HG02588 (cell line): ENCODE data around the gene SKIC8.

Source experiments
- ATAC-seq: cut with Tn5 transposase; IDR thresholded peaks from one replicate; pipeline ENCODE4 v1.9.1; 2021; ENCODE audit warnings: mild to moderate bottlenecking, moderate library complexity; ENCODE audit not compliant: unreplicated experiment

Gene SKIC8

GRCh38 chr15:78322243-78322642 is 22.8 kb upstream of the SKIC8 start:
- no peak for ATAC-seq

GRCh38 chr15:78321786-78322185 is 22.4 kb upstream of the SKIC8 start:
- no peak for ATAC-seq

- no peak for ATAC-seq
These were observed 21.7 kb upstream of the SKIC8 start for GRCh38 chr15:78321041-78321570.

- no peak for ATAC-seq
These were observed 20.8 kb upstream of the SKIC8 start for GRCh38 chr15:78320183-78320582.

GRCh38 chr15:78319588-78319987 is 20.2 kb upstream of the SKIC8 start:
- no peak for ATAC-seq

- ATAC-seq, result no peak
These were observed 17.9 kb upstream of the SKIC8 start for GRCh38 chr15:78317145-78317836.

GRCh38 chr15:78316283-78317083 is 17.1 kb upstream of the SKIC8 start:
- no peak for ATAC-seq

- ATAC-seq, result no peak
These were observed 16.4 kb upstream of the SKIC8 start for GRCh38 chr15:78315686-78316282.

- ATAC-seq, result no peak
These were observed 14.8 kb upstream of the SKIC8 start for GRCh38 chr15:78314181-78314581.

GRCh38 chr15:78313383-78313782 is 14.0 kb upstream of the SKIC8 start:
- no peak for ATAC-seq

GRCh38 chr15:78312957-78313356 is 13.5 kb upstream of the SKIC8 start:
- no peak for ATAC-seq

- no peak for ATAC-seq
These were observed 13.1 kb upstream of the SKIC8 start for GRCh38 chr15:78312536-78312935.

- no peak for ATAC-seq
These were observed 11.9 kb upstream of the SKIC8 start for GRCh38 chr15:78311292-78311691.

GRCh38 chr15:78308422-78309032 is 9.1 kb upstream of the SKIC8 start:
- no peak for ATAC-seq

GRCh38 chr15:78307976-78308375 is 8.6 kb upstream of the SKIC8 start:
- no peak for ATAC-seq

GRCh38 chr15:78306176-78306774 is 6.9 kb upstream of the SKIC8 start:
- no peak for ATAC-seq

GRCh38 chr15:78304216-78305066 is 5.0 kb upstream of the SKIC8 start:
- ATAC-seq, result no peak

- no peak for ATAC-seq
These were observed 3.3 kb upstream of the SKIC8 start for GRCh38 chr15:78302579-78303312.

- ATAC-seq, result no peak
These were observed 2.4 kb upstream of the SKIC8 start for GRCh38 chr15:78301828-78302227.
